A673 (cell line): ENCODE data around the gene ERBIN.

Experiments used
- CTCF ChIP-seq: fragments of 300-800, 200-600 bp; sonication (generic); conservative IDR thresholded peaks from 2 replicates; pipeline ENCODE4 v1.5.1; 2017; ENCODE audit warnings: low read depth, mild to moderate bottlenecking, antibody characterized with exemption, low read length, moderate library complexity, mixed read lengths
- EZH2 ChIP-seq: fragments of 200-600 bp; sonication (generic); IDR thresholded peaks from 2 replicates; pipeline ENCODE4 v1.6.1; 2017; ENCODE audit warnings: borderline replicate concordance, low read depth, mild to moderate bottlenecking, mixed read lengths, antibody characterized with exemption, low read length; ENCODE audit not compliant: poor library complexity, severe bottlenecking

- TF ChIP-seq CTCF (no peak), EZH2 (no peak)
These were observed 51.9 kb downstream of the ERBIN start for GRCh38 chr5:65978251-65978650.
